ENCODE measurements around the gene ZNF467.
A peak's percentile ranks its signal among the peaks of the same experiment; 100 is the strongest.

Gene ZNF467

DNA sequence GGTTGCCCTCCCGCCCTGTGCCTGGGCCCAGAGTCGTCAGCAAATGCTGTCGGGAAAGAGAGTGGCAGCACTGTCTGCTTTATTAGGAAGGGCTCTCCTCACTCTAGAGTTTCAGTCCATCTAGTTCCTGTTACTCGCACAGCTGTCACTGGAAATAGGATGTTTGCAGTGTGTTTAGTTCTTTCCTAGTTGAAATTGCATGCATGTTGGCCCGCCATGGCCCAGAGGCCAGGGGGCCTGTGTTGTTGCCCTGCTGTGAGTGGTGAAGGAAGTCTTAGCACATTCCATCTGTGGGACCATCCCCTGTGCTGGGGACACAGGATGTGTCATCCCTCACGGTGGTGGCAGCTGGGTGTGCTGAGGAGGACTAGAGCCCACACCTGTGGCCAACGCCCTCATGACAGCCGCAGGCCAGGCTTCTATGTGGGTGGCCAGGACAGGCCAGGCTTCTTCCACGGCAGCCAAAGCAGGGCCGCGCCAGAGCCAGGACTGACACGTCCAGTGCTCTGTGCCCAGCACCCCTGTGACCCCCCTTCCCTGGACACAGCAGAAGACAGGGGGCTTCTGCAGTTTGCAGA, 45.4 kb downstream of the ZNF467 start:
- DNase-seq (ENCODE audit: low spot score) = no peak

DNA sequence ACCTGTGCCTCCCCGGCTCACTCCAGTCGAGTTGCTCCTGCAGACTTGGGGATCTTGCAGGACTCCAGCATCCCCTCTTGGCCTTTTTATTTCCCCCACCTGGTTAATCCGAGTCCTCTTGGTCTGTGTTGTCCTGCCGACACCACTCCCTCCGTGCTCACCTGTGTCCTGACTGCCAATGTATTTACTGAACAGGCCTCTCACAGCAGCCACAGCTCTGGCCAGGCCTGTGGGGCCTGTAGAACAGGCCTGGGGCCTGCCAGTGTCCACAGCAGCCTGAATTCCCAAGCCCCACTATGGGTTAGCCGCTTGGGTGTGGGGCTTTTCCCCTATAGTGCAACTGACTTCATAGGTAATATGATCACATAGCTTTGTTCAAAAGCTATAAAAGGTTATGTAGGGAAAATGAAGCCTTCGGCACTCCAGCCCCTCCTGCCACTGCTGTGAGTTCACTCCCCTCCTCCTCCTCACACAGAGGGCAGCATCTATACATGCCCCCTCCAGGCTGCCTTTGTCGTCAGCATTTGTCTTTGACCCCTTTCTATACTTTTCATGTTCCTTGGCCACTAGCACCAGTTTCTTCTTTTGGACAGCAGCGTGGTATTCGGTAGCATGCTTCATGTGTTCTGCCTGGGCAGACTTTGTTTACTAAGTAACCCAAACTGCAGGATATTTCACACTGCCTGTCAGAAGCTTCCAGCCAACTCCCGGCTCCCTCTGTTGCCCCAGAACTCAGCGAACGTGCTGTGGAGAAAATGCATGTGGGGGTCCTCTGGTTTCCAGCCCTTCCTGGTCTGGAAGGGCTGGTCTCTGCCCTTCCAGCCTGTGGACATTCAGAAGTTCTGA, 46.1 kb downstream of the ZNF467 start:
- DNase-seq (ENCODE audit: low spot score) = no peak

DNA sequence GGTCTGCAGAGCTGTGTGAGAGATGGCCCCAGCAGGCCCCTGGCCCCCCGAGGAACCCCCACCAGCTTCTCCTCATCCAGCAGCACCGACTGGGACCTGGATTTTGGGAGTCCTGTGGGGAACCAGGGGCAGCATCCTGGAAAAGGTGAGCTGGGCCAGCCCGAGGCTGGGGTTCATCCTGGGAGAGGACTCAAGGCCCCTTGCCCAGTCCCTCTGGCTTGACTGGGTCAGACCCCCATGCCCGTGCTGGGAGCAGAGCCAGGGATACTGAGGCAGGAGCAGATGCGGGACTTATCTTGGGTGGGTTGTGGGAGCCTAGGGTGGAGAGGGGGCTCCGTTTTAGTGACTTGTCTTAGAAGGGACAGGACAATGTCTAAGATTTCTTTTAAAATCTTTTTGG, 47.5 kb downstream of the ZNF467 start:
- no peak for DNase-seq (ENCODE audit: low spot score)

DNA sequence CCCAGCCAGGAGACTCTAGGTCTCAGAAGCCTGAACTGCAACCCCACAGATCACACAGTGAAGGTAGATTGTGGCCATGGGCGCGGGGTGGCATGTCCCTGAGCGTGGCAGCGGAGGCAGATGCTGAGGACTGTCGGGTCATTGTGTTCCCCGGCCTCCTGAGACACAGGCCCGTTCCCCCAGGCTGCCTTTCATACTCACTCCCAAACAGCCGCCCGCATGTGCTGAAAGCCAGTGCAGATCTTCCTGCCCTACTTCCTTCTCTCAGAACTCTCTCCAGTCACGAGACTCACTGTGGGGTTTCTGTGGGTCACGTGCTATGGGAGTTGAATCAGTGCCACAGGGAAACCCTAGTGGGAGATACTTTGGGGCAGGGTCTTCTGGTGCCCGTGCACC, 48.0 kb downstream of the ZNF467 start:
- no peak for DNase-seq (ENCODE audit: low spot score)

DNA sequence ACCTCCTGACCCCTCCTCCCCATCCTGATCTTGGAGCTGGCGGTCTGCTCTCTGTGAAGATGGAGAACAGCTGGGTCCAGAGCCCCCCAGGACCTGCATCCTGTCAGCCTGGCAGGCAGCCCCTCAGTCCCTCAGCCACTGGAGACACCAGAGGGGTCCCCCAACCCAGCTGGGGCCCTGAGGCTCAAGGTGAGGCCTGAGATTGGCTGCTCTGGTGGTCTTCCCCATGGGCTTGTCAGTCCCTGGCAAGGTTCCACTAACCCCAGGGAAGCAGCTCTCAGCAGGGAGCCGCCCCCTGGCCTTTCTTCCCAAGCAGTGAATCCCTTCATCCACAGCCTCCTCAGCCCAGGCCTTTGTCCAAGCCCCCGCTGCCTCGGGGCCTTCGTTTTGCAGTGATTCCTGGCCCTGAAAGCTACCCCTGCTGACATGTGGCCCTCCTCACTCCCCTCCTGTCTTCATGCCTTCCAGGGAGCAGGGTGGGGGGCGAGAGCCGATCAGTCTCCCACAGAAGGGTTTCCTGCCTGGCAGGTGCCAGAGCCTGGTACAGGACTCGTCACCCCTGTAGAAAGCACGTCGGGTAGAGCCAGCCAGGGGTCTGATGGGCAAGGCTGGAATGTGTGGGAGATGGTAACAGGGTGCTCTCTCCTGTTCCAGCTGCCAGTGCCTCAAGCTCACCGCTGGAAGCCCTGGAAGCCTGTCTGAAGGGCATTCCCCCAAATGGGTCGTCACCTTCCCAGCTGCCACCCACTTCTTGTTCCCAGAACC, 48.5 kb downstream of the ZNF467 start:
- no peak for DNase-seq (ENCODE audit: low spot score)

DNA sequence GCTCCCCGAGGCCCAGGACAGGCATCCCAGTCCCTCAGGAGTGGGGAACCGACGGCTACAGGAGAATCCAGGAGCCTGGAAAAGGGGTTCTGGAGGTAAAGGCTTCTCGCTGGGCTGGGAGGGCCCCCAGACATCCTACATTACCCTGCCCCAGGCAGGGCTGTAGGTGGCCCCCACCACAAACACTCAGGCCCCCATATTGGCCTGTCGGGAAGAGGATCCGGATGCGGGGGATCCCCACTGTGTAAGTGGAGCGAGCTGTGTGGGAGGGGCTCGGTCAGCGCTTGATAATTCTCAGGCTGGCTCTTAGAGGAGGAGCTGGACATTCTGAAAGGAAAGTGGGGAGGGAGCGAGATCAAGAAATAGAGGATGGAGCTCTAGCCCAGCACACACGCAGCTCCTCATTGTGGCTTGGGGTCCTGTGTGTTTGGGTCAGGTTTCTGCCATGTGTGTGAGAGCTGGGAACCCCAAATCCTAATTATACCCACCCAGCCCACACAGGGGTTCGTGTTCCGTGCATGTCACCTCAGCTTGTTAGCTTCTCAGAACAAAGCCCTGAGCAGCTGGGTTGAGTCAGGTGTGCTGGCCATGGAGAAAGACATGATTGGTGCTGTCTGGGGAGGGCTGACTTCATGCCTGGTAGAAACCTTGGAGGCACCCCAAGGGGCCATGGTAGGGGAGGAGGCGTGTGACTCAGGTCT, 49.4 kb downstream of the ZNF467 start:
- no peak for DNase-seq (ENCODE audit: low spot score)

DNA sequence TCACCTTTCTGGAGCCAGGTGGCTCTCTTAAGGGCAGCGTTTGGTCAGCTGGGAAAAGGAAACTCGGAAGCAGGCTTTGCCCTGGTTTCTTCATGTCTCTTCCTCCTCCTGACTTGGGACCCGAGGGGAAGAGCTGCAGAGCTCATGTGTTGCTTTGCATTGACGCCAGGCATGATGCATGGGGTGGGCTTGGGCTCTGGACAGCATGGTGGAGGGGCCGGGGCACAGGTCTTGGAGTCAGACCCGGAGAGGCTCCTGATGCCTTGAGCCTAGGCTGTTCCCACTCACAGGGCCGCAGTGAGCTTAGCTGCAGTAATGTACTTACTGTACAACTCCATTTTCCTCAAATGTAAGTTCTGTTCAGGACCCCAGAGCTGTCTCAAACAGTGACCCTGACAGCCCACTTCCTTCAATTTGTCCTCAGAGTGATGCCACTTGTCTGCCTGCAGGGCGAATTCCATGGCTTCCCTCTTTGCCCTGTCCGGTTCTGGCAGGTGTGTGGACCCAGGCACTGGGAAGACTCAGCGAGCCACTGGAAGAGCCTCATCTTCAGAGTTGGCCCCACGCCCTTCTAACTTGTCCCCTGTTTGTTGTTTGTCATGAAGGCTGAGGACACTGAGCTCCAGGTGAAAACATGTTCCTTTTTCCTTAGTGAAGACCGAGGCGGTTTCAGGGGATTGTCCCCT, 50.2 kb downstream of the ZNF467 start:
- no peak for DNase-seq (ENCODE audit: low spot score)

DNA sequence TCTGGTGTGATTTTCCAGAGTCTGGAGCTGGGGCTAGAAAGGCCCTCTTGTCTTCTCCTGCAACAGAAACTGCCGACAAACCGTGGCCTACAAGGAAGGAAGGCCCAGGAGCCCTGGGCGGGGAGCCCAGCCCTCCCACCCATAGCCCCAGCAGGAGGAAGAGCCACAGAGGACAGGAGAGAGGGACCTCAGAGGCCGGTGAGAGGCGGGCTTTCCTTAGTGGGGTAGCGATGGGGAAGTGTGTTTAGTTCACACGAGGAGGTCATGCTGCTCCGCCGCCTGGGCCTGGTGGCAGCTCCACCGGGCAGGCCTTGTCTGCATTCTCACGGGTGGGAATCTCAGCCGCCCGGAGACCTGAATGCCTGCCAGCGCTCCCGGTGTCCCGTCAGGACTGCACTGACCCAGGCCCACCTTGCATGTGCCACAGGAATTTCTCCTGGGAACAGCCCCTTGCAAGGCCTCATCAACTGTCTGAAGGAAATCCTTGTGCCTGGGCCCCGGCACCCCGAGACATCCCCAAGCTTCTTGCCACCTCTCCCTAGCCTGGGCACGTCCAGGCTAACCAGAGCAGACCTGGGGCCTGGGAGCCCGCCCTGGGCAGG, 50.9 kb downstream of the ZNF467 start:
- no peak for DNase-seq (ENCODE audit: low spot score)

DNA sequence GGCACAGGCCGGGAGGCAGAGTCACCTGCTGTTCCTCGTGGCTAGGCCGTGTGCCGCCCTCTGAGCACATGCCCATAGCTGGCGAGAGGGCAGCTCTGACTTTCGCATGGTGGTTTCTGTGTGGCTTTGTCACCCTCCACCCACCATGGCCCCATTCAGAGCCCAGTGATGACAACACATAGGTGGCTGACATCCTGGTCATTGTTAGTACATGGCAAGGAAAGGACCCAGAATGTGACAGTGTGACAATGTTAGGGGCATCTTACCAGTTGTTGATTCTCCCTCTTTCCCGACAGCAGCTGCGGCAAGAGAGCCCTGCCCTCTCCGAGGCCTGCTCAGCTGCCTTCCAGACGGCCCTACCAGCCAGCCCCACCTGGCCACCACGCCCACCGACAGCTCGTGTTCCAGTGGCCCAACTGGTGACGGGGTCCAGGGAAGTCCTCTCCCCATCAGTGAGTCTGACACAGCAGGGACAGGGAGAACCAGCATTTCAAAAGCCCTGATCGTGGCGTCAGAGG, 52.2 kb downstream of the ZNF467 start:
- DNase-seq (ENCODE audit: low spot score) = no peak

DNA sequence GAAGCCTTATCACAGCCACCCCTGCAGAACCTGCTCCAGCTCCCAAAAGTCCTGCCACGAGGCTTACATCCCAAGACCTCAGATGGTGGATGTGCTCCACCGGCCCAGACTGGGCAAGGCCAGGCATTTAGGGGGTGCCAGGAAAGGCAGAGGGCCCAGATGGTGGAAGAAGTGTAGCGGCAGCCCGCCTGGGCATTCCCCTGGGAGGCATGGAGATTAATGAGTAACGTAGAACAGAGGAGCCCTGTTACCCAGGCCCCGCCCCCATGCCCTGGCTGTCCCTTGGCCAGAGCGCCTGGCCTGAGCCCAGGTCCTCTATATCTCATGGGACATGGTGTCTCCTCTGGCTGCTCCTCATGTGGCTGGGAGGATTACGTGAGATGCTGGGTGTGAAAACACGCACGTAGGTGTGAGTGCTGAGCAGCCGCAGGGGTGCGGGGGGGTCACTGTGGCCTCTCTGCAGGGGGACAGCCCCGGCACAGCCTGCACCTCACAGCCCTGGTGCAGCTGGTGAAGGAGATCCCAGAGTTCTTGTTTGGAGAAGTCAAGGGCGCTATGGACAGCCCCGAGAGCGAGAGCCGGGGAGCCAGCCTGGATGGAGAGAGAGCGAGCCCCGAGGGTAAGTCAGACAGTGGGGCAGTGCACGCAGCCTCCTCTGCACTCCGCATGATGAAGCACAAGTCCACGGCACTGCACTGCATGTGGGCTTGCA, 52.9 kb downstream of the ZNF467 start:
- DNase-seq (ENCODE audit: low spot score) = no peak

DNA sequence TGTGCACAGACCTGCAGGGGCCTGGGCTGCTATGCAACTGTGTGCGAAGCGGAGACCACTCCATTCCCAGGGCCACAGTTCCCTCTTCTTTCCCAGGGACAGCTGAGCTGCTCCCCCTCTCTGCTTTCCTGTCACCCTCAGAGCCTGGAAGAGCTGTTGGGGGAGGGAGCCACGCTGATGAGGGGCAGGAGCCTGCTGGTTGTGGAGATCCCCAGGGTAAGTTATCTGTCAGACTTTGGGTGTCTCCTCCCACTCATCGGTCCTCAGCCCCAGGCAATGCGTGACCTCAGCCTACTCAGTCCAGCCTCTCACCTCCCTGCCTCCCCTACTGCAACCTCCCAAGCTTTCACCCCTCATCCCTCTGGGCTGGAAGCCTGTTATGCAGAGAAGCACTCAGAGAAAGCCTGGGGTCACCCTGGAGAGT, 53.5 kb downstream of the ZNF467 start:
- DNase-seq (ENCODE audit: low spot score) = no peak

DNA sequence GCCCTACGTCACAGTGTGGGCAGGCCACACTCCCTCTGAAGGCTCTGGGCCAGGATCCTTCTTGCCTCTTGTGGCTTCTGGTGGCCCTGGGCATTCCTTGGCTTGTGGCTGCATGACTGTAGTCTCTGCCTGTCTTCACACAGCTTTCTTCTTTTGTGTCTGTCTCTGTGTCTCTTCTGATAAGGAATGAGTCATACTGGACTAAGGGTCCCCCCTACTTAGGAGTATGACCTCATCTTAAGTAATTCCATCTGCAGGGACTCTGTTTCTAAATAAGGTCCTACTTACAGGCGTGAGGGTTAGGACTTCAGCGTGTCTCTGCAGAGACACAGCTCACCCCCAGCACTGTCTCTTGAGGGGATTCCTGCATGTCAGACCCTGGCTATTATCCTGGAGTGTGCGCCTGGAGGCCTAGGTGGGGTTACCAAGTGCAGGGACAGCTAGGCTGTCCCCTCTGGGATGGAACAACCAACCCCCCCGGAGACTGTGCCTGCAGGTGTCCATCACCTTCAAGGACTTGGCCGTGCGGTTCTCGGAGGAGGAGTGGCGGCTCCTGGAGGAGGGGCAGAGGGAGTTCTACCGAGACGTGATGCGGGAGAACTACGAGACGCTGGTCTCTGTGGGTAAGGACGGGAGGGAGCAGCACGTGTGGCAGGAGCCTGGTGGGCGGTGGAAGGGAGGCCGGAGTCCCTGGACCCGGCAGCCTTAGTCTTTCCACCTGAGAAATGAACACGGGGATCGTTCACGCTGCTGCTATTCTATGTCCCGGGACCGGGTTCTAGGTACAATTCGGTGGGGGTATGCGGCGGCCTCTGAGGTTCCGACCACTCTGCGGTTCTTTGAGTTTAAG, 54.1 kb downstream of the ZNF467 start:
- no peak for DNase-seq (ENCODE audit: low spot score)

DNA sequence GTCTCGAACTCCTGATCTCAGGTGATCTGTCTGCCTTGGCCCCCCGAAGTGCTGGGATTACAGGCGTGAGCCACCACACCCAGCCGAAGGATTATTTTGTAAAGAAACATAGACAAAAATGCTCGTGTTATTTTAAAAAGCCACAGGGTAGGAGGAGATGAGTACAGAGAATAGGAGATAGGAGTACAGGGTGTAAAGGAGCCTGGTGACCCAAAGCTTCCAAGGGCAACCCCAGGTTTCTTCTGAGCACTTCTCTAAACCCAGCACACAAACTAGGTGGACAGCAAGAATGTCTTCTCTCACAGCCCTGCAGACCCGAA, 54.7 kb downstream of the ZNF467 start:
- DNase-seq (ENCODE audit: low spot score) = no peak

DNA sequence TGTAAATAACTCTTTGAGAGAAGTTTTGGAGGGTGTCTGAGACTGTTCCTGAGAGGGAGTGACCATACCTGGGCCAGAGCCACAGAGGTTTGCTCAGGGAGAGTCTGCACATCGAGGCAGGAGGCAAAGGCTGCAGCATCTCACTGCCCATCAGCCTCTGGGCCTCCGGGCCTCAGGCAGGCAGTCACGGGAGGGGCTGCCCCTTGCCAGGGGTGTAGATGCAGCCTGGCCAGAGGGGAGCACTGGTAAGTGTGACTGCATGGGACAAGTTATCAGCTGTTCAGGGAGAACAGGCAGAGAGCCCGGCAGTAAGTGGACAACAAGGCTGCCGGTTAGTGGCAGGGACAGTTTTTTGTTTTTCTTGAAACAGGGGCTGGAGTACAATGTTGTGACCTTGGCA, 55.9 kb downstream of the ZNF467 start:
- no peak for DNase-seq (ENCODE audit: low spot score)

DNA sequence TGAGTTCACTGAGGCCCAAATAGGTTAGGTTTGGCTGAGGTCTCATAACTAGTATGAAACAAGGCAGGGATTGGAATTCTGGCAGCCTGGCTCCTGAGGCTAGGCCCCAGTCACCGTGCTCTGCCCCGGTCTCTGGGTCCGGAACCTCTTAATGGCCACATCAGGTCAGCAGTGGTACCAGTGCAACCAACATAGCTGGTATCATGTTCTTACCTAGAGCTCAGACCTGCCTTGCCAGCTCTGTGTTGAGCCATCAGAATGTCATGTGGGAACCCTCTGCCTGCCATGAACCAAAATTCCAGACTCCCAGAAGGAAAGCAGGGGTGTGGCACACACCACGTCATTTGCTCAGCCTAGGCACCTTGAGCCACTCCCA, 56.5 kb downstream of the ZNF467 start:
- DNase-seq (ENCODE audit: low spot score) = no peak

DNA sequence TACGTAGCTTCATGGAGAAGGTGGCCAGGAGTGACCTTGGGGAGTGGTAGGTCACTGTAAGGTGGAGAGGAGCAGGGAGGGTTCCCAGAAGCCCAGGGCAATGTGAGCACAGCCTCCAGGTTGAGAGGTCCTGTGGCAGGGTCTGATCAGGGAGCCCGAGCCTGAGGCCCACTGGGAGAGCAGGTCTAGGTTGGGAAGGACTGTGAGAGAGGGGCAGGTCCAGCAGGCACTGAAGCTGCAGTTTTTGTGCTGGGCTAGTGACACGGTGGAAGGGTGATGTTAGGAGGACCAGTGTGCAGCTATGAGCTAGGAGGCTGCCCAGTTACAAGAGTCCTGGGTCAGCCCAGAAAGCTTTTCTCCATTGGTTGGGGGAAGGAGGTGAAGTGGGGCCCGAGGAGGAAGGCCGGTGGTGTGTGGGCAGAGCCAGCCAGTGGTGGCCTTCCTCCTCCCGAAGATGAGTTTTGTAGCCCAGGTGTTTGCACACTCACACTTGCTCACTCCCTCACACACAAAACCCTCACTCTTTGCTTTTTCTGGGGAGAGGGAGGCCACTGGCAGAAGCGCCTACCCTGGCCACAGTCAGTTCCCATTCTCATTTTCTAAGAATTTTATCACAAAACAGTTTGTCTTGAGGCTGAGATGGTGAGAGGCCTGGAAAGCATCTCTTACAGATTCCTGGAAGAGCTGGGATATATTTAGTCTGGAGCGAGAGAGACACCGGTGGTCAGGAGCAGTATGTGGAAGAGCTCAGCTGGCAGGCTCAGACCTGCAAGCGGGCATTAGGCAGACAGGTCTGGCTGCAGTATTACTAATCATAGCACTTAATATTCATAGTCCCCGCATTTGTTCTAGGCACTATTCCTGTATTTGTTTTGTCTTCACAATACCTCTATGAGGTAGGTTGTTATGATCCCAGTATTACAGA, 57.1 kb downstream of the ZNF467 start:
- no peak for DNase-seq (ENCODE audit: low spot score)

DNA sequence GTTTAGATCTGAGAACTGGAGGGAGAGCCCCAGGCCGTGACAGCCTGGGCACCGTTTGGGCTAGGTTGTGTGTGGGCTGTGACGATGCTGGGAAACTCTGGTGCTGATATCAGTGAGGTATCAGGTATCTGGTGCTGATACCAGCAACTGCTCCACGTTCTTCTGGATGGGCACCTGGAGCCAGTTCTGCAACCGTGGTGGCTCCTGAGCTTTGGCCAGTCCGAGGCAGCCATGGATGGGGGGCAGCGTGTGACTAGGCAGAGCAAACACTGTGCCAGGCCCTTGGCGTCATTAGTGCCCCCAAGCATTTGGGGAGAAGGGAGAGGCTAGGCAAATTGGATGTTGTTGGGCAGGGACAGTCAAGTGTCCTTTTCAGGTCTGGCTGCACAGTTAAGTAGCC, 57.9 kb downstream of the ZNF467 start:
- no peak for DNase-seq (ENCODE audit: low spot score)

DNA sequence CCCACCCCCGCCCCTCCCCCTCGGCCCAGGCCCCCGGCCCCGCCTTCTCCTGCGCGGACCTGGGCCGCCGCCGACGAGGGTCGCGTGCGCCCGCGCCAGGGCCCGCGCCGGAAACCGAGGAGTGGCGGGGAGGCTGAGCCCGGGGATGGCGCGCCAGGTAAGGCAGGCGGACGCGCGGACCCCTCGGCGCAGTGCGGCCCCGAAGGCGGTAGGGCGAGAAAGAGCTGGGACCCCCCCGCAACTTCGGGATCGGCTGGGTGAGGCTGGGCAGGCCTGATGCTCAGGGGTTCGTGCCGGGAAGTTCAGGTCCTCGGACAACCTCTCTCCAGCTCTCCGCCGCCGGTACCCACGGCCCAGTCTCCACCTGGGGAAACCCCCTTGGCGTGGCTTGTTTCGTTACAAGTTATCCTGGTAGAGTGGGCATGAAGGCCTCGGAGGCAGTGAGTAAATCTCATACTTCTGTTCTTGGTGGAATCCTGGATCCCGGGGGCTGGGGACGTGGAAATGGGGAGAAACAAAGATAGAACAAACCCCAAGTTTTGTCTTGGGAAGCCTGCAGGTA, 58.4 kb downstream of the ZNF467 start:
- peak; percentile 12 for DNase-seq (ENCODE audit: low spot score)

Measured in activated CD4-positive, alpha-beta T cell treated with anti-CD3 and anti-CD28 coated beads, Interleukin-2, Interleukin-4, amounts not matched to agents 100 ng/mL and 50 ng/mL, durations not matched to agents 16 hours and 8 hours (primary cell).